H1 (cell line): ENCODE data around the gene PRKRIP1. TPM values are rescaled to one million over a fixed set of nuclear protein-coding genes. Genes with fewer than 3 reads are reported as not detected.

Experiments
- CBX5 ChIP-seq: fragments of 300-800, 300-1000 bp; sonication (generic); IDR thresholded peaks from 2 replicates; pipeline ENCODE4 v1.7.1; 2016; ENCODE audit warnings: antibody characterized with exemption, low read length, low read depth
- CHD7 ChIP-seq: fragments of 300-600 bp; sonication (generic); IDR thresholded peaks from 2 replicates; pipeline ENCODE4 v1.7.1; 2012; ENCODE audit warnings: low read length, moderate library complexity, mild to moderate bottlenecking, inconsistent platforms; ENCODE audit not compliant: insufficient replicate concordance
- EZH2 ChIP-seq: fragments of 200-600 bp; sonication (generic); IDR thresholded peaks from 2 replicates; pipeline ENCODE4 v1.7.1; 2012; ENCODE audit warnings: low read depth, mild to moderate bottlenecking, moderate library complexity, low read length, inconsistent platforms; ENCODE audit not compliant: severe bottlenecking
- POU5F1 ChIP-seq: IDR thresholded peaks from 2 replicates; pipeline ENCODE4 v1.6.1; 2011; ENCODE audit warnings: low read depth, mild to moderate bottlenecking, low read length, moderate library complexity
- RAD21 ChIP-seq, 2 experiments: IDR thresholded peaks in 1 of 2; conservative IDR thresholded peaks in 1 of 2; 2 replicates each; pipeline ENCODE4 v1.6.1; 2011; ENCODE audit warnings: low read depth in 2 of 2, low read length in 2 of 2, improper control_type of control experiment in 1 of 2, inconsistent platforms in 1 of 2, mild to moderate bottlenecking in 1 of 2, moderate library complexity in 1 of 2
- SIN3A ChIP-seq, 2 experiments: IDR thresholded peaks in 1 of 2; conservative IDR thresholded peaks in 1 of 2; 2 replicates each; pipeline ENCODE4 v1.6.1; 2011 to 2012; ENCODE audit warnings: low read length in 2 of 2, improper control_type of control experiment in 1 of 2, low read depth in 1 of 2, mild to moderate bottlenecking in 1 of 2
- SP1 ChIP-seq: IDR thresholded peaks from 2 replicates; pipeline ENCODE4 v1.6.1; 2011; ENCODE audit warnings: low read depth, low read length
- SRF ChIP-seq: IDR thresholded peaks from 2 replicates; pipeline ENCODE4 v1.6.1; 2011; ENCODE audit warnings: mild to moderate bottlenecking, low read depth, low read length, moderate library complexity
- SUZ12 ChIP-seq: fragments of 200-600 bp; sonication (generic); IDR thresholded peaks from 2 replicates; pipeline ENCODE4 v1.6.1; 2012; ENCODE audit warnings: mild to moderate bottlenecking, inconsistent platforms, low read length, moderate library complexity, mixed read lengths
- TAF7 ChIP-seq: optimal IDR thresholded peaks from 2 replicates; pipeline ENCODE3; 2011; ENCODE audit warnings: low read depth, mild to moderate bottlenecking, inconsistent platforms, low read length, moderate library complexity, borderline replicate concordance
- polyA plus RNA-seq, 7 experiments: library from polyadenylated mRNA; depleted of rRNA in 3 of 7; stranded (reverse) in 5 of 7; unstranded in 2 of 7; fragments of >200 nt in 5 of 7; fragments of 200-250 nt in 2 of 7; gene quantifications; 1 replicate in 5 of 7; 2 replicates in 1 of 7; 4 replicates in 1 of 7; pipeline versions ENCODE4 v1.2.1 to v1.2.3, GENCODE V29; 2011 to 2013; ENCODE audit warnings: missing spikeins in 2 of 7, mixed read lengths in 2 of 7
- total RNA-seq: library from RNA; stranded (reverse); fragmentation: NEBNext Ultra II Directional; extraction: Animal tissue kit (Norgen Biotek cat#: 25700); gene quantifications from 2 replicates; pipeline ENCODE4 v1.2.1, GENCODE V29; 2021

PRKRIP1 gene
- total and polyA plus RNA-seq, 2 of the 8 experiments (the other 6 are each of a cell fraction or from before 2014, with no cell fraction given), result 11.1 to 22.0 TPM

- TF ChIP-seq CHD7 (no peak), TAF7 (no peak), SP1 (no peak), SRF (no peak), POU5F1 (no peak), SUZ12 (no peak), CBX5 (no peak), RAD21 (IDR thresholded peaks at IDR 0.05 in 1 of 2, conservative IDR thresholded peaks at IDR 0.05 in 1 of 2; ENCODE audit: low read depth in 2 of 2, low read length in 2 of 2) (no peak), SIN3A (conservative IDR thresholded peaks at IDR 0.05 in 1 of 2, IDR thresholded peaks at IDR 0.05 in 1 of 2; ENCODE audit: low read depth in 1 of 2, low read length in 2 of 2) (no peak), EZH2 (no peak)
Observed at GRCh38 chr7:102416406-102416805, 20.2 kb downstream of the PRKRIP1 start (continued).
